Mesendoderm (in vitro differentiated cells): ENCODE results near the gene MMP28.
"Not testable (repeated sequence)": the region's sequence is repeated elsewhere in the genome, so short reads cannot be mapped to it uniquely, and the experiment has no call there.

Experiments used
- DNase-seq: peaks from one replicate; pipeline ENCODE4 v3.0.0; 2013
- H2AK5ac ChIP-seq: 2 replicates; pipeline ENCODE4 v1.6.1; 2013; ENCODE audit warnings: low read length, inconsistent platforms
- H2BK120ac ChIP-seq: 2 replicates; pipeline ENCODE4 v1.6.1; 2013; ENCODE audit warnings: low read depth, mild to moderate bottlenecking, low read length, moderate library complexity, mixed read lengths
- H2BK15ac ChIP-seq: replicated peaks from 2 replicates; pipeline ENCODE4 v1.6.1; 2013; ENCODE audit warnings: low read depth, mild to moderate bottlenecking, moderate library complexity
- H2BK5ac ChIP-seq: 2 replicates; pipeline ENCODE4 v1.6.1; 2013; ENCODE audit warnings: low read length, inconsistent platforms
- H3K18ac ChIP-seq: 2 replicates; pipeline ENCODE4 v1.6.1; 2013; ENCODE audit warnings: mild to moderate bottlenecking, low read length, mixed read lengths
- H3K23ac ChIP-seq: one replicate; pipeline ENCODE4 v1.6.1; 2013; ENCODE audit warnings: low read length
- H3K27ac ChIP-seq: 2 replicates; pipeline ENCODE4 v1.5.1; 2013; ENCODE audit warnings: low read depth, mild to moderate bottlenecking, inconsistent platforms, low read length, moderate library complexity
- H3K27me3 ChIP-seq: 2 replicates; pipeline ENCODE4 v1.6.1; 2013; ENCODE audit warnings: low read length, control low read depth, mild to moderate bottlenecking, inconsistent platforms; ENCODE audit not compliant: insufficient read depth, poor library complexity
- H3K36me3 ChIP-seq: 2 replicates; pipeline ENCODE4 v1.6.1; 2013; ENCODE audit warnings: low read length, inconsistent platforms; ENCODE audit not compliant: control insufficient read depth, insufficient read depth
- H3K4ac ChIP-seq: one replicate; pipeline ENCODE4 v1.6.1; 2013; ENCODE audit warnings: low read depth, mild to moderate bottlenecking, low read length, moderate library complexity
- H3K4me1 ChIP-seq: 2 replicates; pipeline ENCODE4 v1.6.1; 2013; ENCODE audit warnings: low read depth, low read length, inconsistent platforms; ENCODE audit not compliant: control insufficient read depth
- H3K4me2 ChIP-seq: 2 replicates; pipeline ENCODE4 v1.6.1; 2013; ENCODE audit warnings: low read length
- H3K4me3 ChIP-seq: 2 replicates; pipeline ENCODE4 v1.5.1; 2013; ENCODE audit warnings: mild to moderate bottlenecking, low read length
- H3K56ac ChIP-seq: one replicate; pipeline ENCODE4 v1.6.1; 2013; ENCODE audit warnings: low read length
- H3K79me1 ChIP-seq: 2 replicates; pipeline ENCODE4 v1.6.1; 2013; ENCODE audit warnings: low read length, inconsistent platforms
- H3K79me2 ChIP-seq: 2 replicates; pipeline ENCODE4 v1.6.1; 2013; ENCODE audit warnings: mild to moderate bottlenecking, low read length; ENCODE audit not compliant: control insufficient read depth, insufficient read depth
- H3K9ac ChIP-seq: 2 replicates; pipeline ENCODE4 v1.6.1; 2013; ENCODE audit warnings: low read length, inconsistent platforms
- H4K5ac ChIP-seq: one replicate; pipeline ENCODE4 v1.6.1; 2013; ENCODE audit warnings: low read length
- H4K8ac ChIP-seq: one replicate; pipeline ENCODE4 v1.6.1; 2013; ENCODE audit warnings: low read depth, mild to moderate bottlenecking, control low read depth, low read length, moderate library complexity
- WGBS: extraction: QIAGEN DNeasy Blood & Tissue Kit; methylation state at CpG from one replicate; pipeline ENCODE4 v1.1.7; 2013; ENCODE audit warnings: low lambda C conversion rate, missing lambda C conversion rate; ENCODE audit not compliant: insufficient coverage; ENCODE audit errors: extremely low coverage; 5-methylcytosine and 5-hydroxymethylcytosine counted together

The MMP28 gene

GRCh38 chr17:35757243-35757642, 38.2 kb downstream of the MMP28 start:
- no peak overlapping the region for H4K8ac ChIP-seq
- no peak overlapping the region for H3K9ac ChIP-seq
- H2BK15ac ChIP-seq: no peak overlapping the region
- no peak overlapping the region for H3K4me2 ChIP-seq
- no peak overlapping the region for H3K4me3 ChIP-seq
- no peak overlapping the region for H3K27ac ChIP-seq
- H3K4ac ChIP-seq: no peak overlapping the region
- H2BK5ac ChIP-seq: no peak overlapping the region
- DNase-seq: no peak
- H4K5ac ChIP-seq: no peak overlapping the region
- H3K23ac ChIP-seq: no peak overlapping the region
- no peaks in the 10 kb centered on the region for H3K4me1 ChIP-seq
- no peaks in the 10 kb centered on the region for H3K36me3 ChIP-seq
- no peak overlapping the region for H3K18ac ChIP-seq
- H2BK120ac ChIP-seq: no peak overlapping the region
- no peaks in the 10 kb centered on the region for H3K79me2 ChIP-seq
- H3K56ac ChIP-seq: no peak overlapping the region
- H3K79me1 ChIP-seq: no peaks in the 10 kb centered on the region
- no peak overlapping the region for H2AK5ac ChIP-seq
- H3K27me3 ChIP-seq: no peaks in the 10 kb centered on the region

GRCh38 chr17:35752945-35753764, 42.3 kb downstream of the MMP28 start, which contains the start of gene GAS2L2:
Gene GAS2L2, minus strand, starts transcription at chr17:35753239. Its CDS starts 389 bp downstream, at chr17:35752850.
- Histone ChIP-seq H3K56ac (peak within 1 kb of the TSS; percentile 27), H3K27me3 (no peaks in the 10 kb centered on the region), H3K36me3 (no peaks in the 10 kb centered on the region), H2BK15ac (no peak within 1 kb of the TSS), H4K8ac (no peak within 1 kb of the TSS), H3K79me1 (no peaks in the 10 kb centered on the region), H3K4me1 (no peaks in the 10 kb centered on the region), H3K4ac (no peak within 1 kb of the TSS), H3K18ac (no peak within 1 kb of the TSS), H3K9ac (no peak within 1 kb of the TSS), H3K79me2 (no peaks in the 10 kb centered on the region), H3K4me3 (no peak within 1 kb of the TSS), H3K23ac (no peak within 1 kb of the TSS), H2AK5ac (no peak within 1 kb of the TSS), H2BK120ac (no peak within 1 kb of the TSS), H3K4me2 (no peak within 1 kb of the TSS), H2BK5ac (no peak within 1 kb of the TSS), H4K5ac (no peak within 1 kb of the TSS), H3K27ac (no peak within 1 kb of the TSS)
- WGBS: no CpG with 5 or more reads among the region's 9 CpGs
- no peak for DNase-seq

- Histone ChIP-seq H4K8ac (no peak overlapping the region), H2BK5ac (no peak overlapping the region), H3K23ac (no peak overlapping the region), H3K4me2 (no peak overlapping the region), H3K4me3 (no peak overlapping the region), H4K5ac (no peak overlapping the region), H3K36me3 (no peaks in the 10 kb centered on the region), H3K27me3 (no peaks in the 10 kb centered on the region), H3K18ac (no peak overlapping the region), H2BK15ac (no peak overlapping the region), H3K56ac (no peak overlapping the region), H3K9ac (no peak overlapping the region), H2BK120ac (no peak overlapping the region), H3K4me1 (no peaks in the 10 kb centered on the region), H3K79me1 (no peaks in the 10 kb centered on the region), H3K4ac (no peak overlapping the region), H2AK5ac (no peak overlapping the region), H3K79me2 (no peaks in the 10 kb centered on the region), H3K27ac (no peak overlapping the region)
- WGBS: no CpG with 5 or more reads among the region's 16 CpGs
- DNase-seq: no peak
Observed at GRCh38 chr17:35752471-35752870, 43.0 kb downstream of the MMP28 start.

GRCh38 chr17:35751541-35751940, 43.9 kb downstream of the MMP28 start:
- not testable (repeated sequence) for H3K36me3 ChIP-seq, H3K4me1 ChIP-seq, H3K27ac ChIP-seq, H3K23ac ChIP-seq, H3K79me1 ChIP-seq, H3K4me2 ChIP-seq, H3K79me2 ChIP-seq, DNase-seq, H2AK5ac ChIP-seq, H3K56ac ChIP-seq, H4K8ac ChIP-seq, H3K9ac ChIP-seq, H3K4me3 ChIP-seq, H3K27me3 ChIP-seq, H2BK5ac ChIP-seq, H2BK15ac ChIP-seq, H3K4ac ChIP-seq, H2BK120ac ChIP-seq, H4K5ac ChIP-seq, H3K18ac ChIP-seq
- no CpG with 5 or more reads among the region's 4 CpGs for WGBS

- no peak overlapping the region for H2BK15ac ChIP-seq
Observed at GRCh38 chr17:35750526-35751395, 44.7 kb downstream of the MMP28 start.

More at GRCh38 chr17:35750526-35751395, 44.7 kb downstream of the MMP28 start:
- Histone ChIP-seq H3K4ac (no peak overlapping the region), H3K4me1 (no peaks in the 10 kb centered on the region), H3K36me3 (no peaks in the 10 kb centered on the region), H4K8ac (no peak overlapping the region), H4K5ac (no peak overlapping the region), H3K79me2 (no peaks in the 10 kb centered on the region), H2AK5ac (no peak overlapping the region), H2BK5ac (no peak overlapping the region), H3K79me1 (no peaks in the 10 kb centered on the region), H3K56ac (no peak overlapping the region), H3K4me2 (no peak overlapping the region), H3K23ac (no peak overlapping the region), H3K9ac (no peak overlapping the region), H3K27me3 (no peaks in the 10 kb centered on the region), H3K4me3 (no peak overlapping the region), H3K18ac (no peak overlapping the region), H3K27ac (no peak overlapping the region), H2BK120ac (no peak overlapping the region)
- no CpG with 5 or more reads among the region's 10 CpGs for WGBS
- DNase-seq: no peak
